Naive thymus-derived CD4-positive, alpha-beta T cell (primary cell): ENCODE measurements around the gene SMG7. TPM values are rescaled to one million over a fixed set of nuclear protein-coding genes. Genes with fewer than 3 reads are reported as not detected.

ENCODE experiments used
- ATAC-seq: fragments of 150-1000 bp; cut with Tn5 transposase; 2 replicates; pipeline ENCODE4 v1.10.0; 2021; ENCODE audit warnings: mild to moderate bottlenecking, moderate library complexity
- CTCF ChIA-PET: fragments of 350-600 bp; sonication (Branson Sonifier 250); formaldehyde crosslinking; loops from one replicate; lab custom pipeline; 2021; ENCODE audit warnings: antibody characterized with exemption; lab: Charles Lee
- POLR2A ChIA-PET: fragments of 350-600 bp; sonication (Branson Sonifier 250); formaldehyde crosslinking; loops from one replicate; lab custom pipeline; 2021; ENCODE audit warnings: antibody characterized with exemption, inconsistent platforms; lab: Charles Lee
- DNase-seq, 9 donors: peaks; one replicate each; pipeline versions ENCODE4 v3.0.0 to v3.0.0-alpha.2; 2020 to 2022; ENCODE audit warnings: mixed read lengths in 1 of 9
- H3K27ac ChIP-seq: one replicate; pipeline ENCODE4 v1.7.0; 2013; ENCODE audit warnings: mild to moderate bottlenecking, low read depth, low read length, moderate library complexity
- H3K27me3 ChIP-seq, 2 donors: one replicate each; pipeline ENCODE4 v1.7.0; 2013; ENCODE audit warnings: low read length in 2 of 2, mild to moderate bottlenecking in 2 of 2, moderate library complexity in 2 of 2; ENCODE audit not compliant: control insufficient read depth in 2 of 2, insufficient read depth in 2 of 2
- H3K36me3 ChIP-seq, 3 experiments: 1 replicate in 2 of 3; 2 replicates in 1 of 3; pipeline ENCODE4 v1.7.0; 2013; ENCODE audit warnings: low read length in 3 of 3, mild to moderate bottlenecking in 3 of 3, moderate library complexity in 1 of 3; ENCODE audit not compliant: insufficient read depth in 3 of 3, control insufficient read depth in 2 of 3
- H3K4me1 ChIP-seq, 2 donors: one replicate each; pipeline ENCODE4 v1.7.0; 2013; ENCODE audit warnings: low read length in 2 of 2, mild to moderate bottlenecking in 2 of 2, moderate library complexity in 1 of 2; ENCODE audit not compliant: control insufficient read depth in 2 of 2, insufficient read depth in 2 of 2
- H3K4me3 ChIP-seq: 2 replicates; pipeline ENCODE4 v1.7.0; 2013; ENCODE audit warnings: mild to moderate bottlenecking, low read length
- H3K9me3 ChIP-seq, 3 experiments: 1 replicate in 2 of 3; 2 replicates in 1 of 3; pipeline ENCODE4 v1.7.0; 2013; ENCODE audit warnings: low read length in 3 of 3; ENCODE audit not compliant: control insufficient read depth in 2 of 3
- H3K27ac Mint-ChIP-seq, 9 donors: one replicate each; pipeline ENCODE4 v1.8.0; 2020 to 2022; ENCODE audit warnings: mixed read lengths in 9 of 9, mild to moderate bottlenecking in 8 of 9, moderate library complexity in 5 of 9, inconsistent platforms in 2 of 9
- H3K27me3 Mint-ChIP-seq, 5 donors: one replicate each; pipeline ENCODE4 v1.8.0; 2021 to 2022; ENCODE audit warnings: mixed read lengths in 5 of 5, mild to moderate bottlenecking in 1 of 5
- H3K36me3 Mint-ChIP-seq, 5 donors: one replicate each; pipeline ENCODE4 v1.8.0; 2020 to 2022; ENCODE audit warnings: mixed read lengths in 5 of 5, mild to moderate bottlenecking in 3 of 5, inconsistent platforms in 1 of 5
- H3K4me1 Mint-ChIP-seq, 7 donors: one replicate each; pipeline ENCODE4 v1.8.0; 2020 to 2022; ENCODE audit warnings: mixed read lengths in 7 of 7, mild to moderate bottlenecking in 3 of 7, inconsistent platforms in 1 of 7
- H3K4me3 Mint-ChIP-seq, 10 donors: one replicate each; pipeline ENCODE4 v1.8.0; 2020 to 2022; ENCODE audit warnings: mild to moderate bottlenecking in 10 of 10, mixed read lengths in 10 of 10, moderate library complexity in 6 of 10, inconsistent platforms in 2 of 10
- H3K9me3 Mint-ChIP-seq, 11 donors: one replicate each; pipeline ENCODE4 v1.8.0; 2020 to 2022; ENCODE audit warnings: mixed read lengths in 11 of 11, mild to moderate bottlenecking in 4 of 11, inconsistent platforms in 1 of 11, moderate library complexity in 1 of 11
- intact Hi-C, 2 donors: fragments of 100-400 bp; cut with micrococcal nuclease; formaldehyde crosslinking; loops; one replicate each; pipeline ENCODE4 v1.15.1; 2023
- polyA plus RNA-seq, 2 donors: library from polyadenylated mRNA; unstranded; fragments of 300-500 nt; fragmentation: Illumina TruSeq; gene quantifications; one replicate each; pipeline ENCODE4 v1.2.3, GENCODE V29; 2021
- total RNA-seq, 6 experiments: library from RNA in 5 of 6; stranded (reverse) in 5 of 6; gene quantifications; 1 replicate in 5 of 6; 2 replicates in 1 of 6; pipeline ENCODE4 v1.2.3 and lab custom pipeline; 2021 to 2026

The SMG7 gene
- total and polyA plus RNA-seq, 7 experiments from 2014 or later, result 24.7 to 87.7 (median 53.1) TPM

GRCh38 chr1:183495420-183495819 is 23.1 kb downstream of the SMG7 start:
- CTCF ChIA-PET, result no interaction called here
- Histone ChIP-seq H3K27ac (no peak overlapping the region), H3K9me3 (no peaks in the 10 kb centered on the region), H3K27me3 (no peaks in the 10 kb centered on the region), H3K36me3 (no peaks in the 10 kb centered on the region), H3K4me3 (no peak overlapping the region), H3K4me1 (peaks cover 23 to 33% of the 10 kb centered on the region in 2 donors)
- peak overlapping the region in 5 of 9 donors; percentile 14 to 82 (median 69) for H3K27ac Mint-ChIP-seq
- H3K36me3 Mint-ChIP-seq, result peaks cover 0 to 20% (median 3%) of the 10 kb centered on the region in 5 donors
- ATAC-seq (no peak), DNase-seq (no peak)
- peak overlapping the region in 1 of 10 donors; percentile 64 for H3K4me3 Mint-ChIP-seq
- intact Hi-C loops, result no loop called here
- H3K9me3 Mint-ChIP-seq, result no peaks in the 10 kb centered on the region
- H3K4me1 Mint-ChIP-seq, result peaks cover 41 to 94% (median 69%) of the 10 kb centered on the region in 7 donors
- H3K27me3 Mint-ChIP-seq, result no peaks in the 10 kb centered on the region
- POLR2A ChIA-PET, result interaction anchor here (1.7 kb wide), 1 partner anchor 17 kb away, joined by 4 read pairs; no protein-coding TSS in a partner anchor

DNA sequence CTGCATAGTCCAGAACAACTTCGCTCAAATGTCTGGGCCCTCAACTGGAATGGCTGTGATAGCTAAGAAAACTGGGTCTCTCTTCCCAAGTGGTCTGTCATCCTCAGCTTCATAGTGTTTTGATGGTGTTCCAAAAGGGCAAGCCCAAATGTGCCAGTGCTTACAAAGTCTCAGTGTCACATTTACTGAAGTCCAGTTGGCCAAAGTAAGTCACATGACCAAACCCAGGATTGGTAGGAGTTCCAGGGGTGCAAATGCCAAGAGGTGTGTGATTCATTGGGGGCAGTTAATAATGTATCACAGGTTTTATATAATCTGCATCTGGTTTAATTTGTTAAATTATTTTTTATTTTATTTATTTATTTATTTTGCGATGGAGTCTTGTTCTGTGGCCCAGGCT is 24.9 kb downstream of the SMG7 start:
- DNase-seq (no peak), ATAC-seq (no peak)
- H3K4me3 ChIP-seq, result no peak overlapping the region
- H3K4me1 ChIP-seq, result peaks cover 23 to 33% of the 10 kb centered on the region in 2 donors
- peaks cover 41 to 96% (median 73%) of the 10 kb centered on the region in 7 donors for H3K4me1 Mint-ChIP-seq
- intact Hi-C loops, result no loop called here
- peak overlapping the region in 8 of 9 donors; percentile 10 to 82 (median 60) for H3K27ac Mint-ChIP-seq
- CTCF ChIA-PET, result no interaction called here
- no peaks in the 10 kb centered on the region for H3K9me3 Mint-ChIP-seq
- no peaks in the 10 kb centered on the region for H3K36me3 ChIP-seq
- no peaks in the 10 kb centered on the region for H3K9me3 ChIP-seq
- H3K27me3 ChIP-seq, result no peaks in the 10 kb centered on the region
- no peaks in the 10 kb centered on the region for H3K27me3 Mint-ChIP-seq
- POLR2A ChIA-PET, result no interaction called here
- peak overlapping the region in 5 of 10 donors; percentile 6 to 64 (median 48) for H3K4me3 Mint-ChIP-seq
- no peak overlapping the region for H3K27ac ChIP-seq
- H3K36me3 Mint-ChIP-seq, result peaks cover 0 to 21% (median 3%) of the 10 kb centered on the region in 5 donors

- H3K4me1 ChIP-seq, result peaks cover 23 to 38% of the 10 kb centered on the region in 2 donors
- DNase-seq (peak in 6 of 9 donors; percentile 22 to 57 (median 40)), ATAC-seq (peak; percentile 58)
- intact Hi-C loops, result loop anchor here (1.0 to 2.0 kb wide), 5 partner anchors 11 to 28 kb away; no protein-coding TSS in a partner anchor
- Mint-ChIP-seq H3K4me3 (peak overlapping the region; percentile 34 to 76 (median 64)), H3K27me3 (no peaks in the 10 kb centered on the region), H3K27ac (peak overlapping the region; percentile 48 to 89 (median 71)), H3K9me3 (no peaks in the 10 kb centered on the region), H3K36me3 (peaks cover 0 to 19% (median 3%) of the 10 kb centered on the region in 5 donors), H3K4me1 (peaks cover 40 to 96% (median 79%) of the 10 kb centered on the region in 7 donors)
- ChIA-PET CTCF (no interaction called here), POLR2A (interaction anchor here (0.6 to 0.8 kb wide), 2 partner anchors 22 to 26 kb away, joined by 3 read pairs; partner anchors contain the start of gene SMG7)
- H3K4me3 ChIP-seq, result no peak overlapping the region
- H3K27me3 ChIP-seq, result no peaks in the 10 kb centered on the region
- no peak overlapping the region for H3K27ac ChIP-seq
- no peaks in the 10 kb centered on the region for H3K36me3 ChIP-seq
- H3K9me3 ChIP-seq, result no peaks in the 10 kb centered on the region
Measured at GRCh38 chr1:183498342-183498991, 26.2 kb downstream of the SMG7 start.

GRCh38 chr1:183505454-183506089 is 33.3 kb downstream of the SMG7 start:
- no peak overlapping the region for H3K27ac Mint-ChIP-seq
- no peaks in the 10 kb centered on the region for H3K36me3 ChIP-seq
- H3K27me3 Mint-ChIP-seq, result no peaks in the 10 kb centered on the region
- intact Hi-C loops, result loop anchor here in 1 of 2 donors (5.0 kb wide), 1 partner anchor 37 kb away; no protein-coding TSS in a partner anchor
- ATAC-seq, result no peak
- H3K4me3 ChIP-seq, result no peak overlapping the region
- H3K9me3 ChIP-seq, result no peaks in the 10 kb centered on the region
- H3K27ac ChIP-seq, result no peak overlapping the region
- no peak for DNase-seq
- H3K36me3 Mint-ChIP-seq, result peaks cover 0 to 2% (median 0%) of the 10 kb centered on the region in 5 donors
- CTCF ChIA-PET, result interaction anchor here (0.6 kb wide), 1 partner anchor 9 kb away, joined by 5 read pairs; no protein-coding TSS in a partner anchor
- POLR2A ChIA-PET, result no interaction called here
- no peaks in the 10 kb centered on the region for H3K27me3 ChIP-seq
- peaks cover 2 to 51% (median 28%) of the 10 kb centered on the region in 7 donors for H3K4me1 Mint-ChIP-seq
- no peak overlapping the region for H3K4me3 Mint-ChIP-seq
- H3K9me3 Mint-ChIP-seq, result no peaks in the 10 kb centered on the region
- H3K4me1 ChIP-seq, result peaks cover 0 to 20% of the 10 kb centered on the region in 2 donors

DNA sequence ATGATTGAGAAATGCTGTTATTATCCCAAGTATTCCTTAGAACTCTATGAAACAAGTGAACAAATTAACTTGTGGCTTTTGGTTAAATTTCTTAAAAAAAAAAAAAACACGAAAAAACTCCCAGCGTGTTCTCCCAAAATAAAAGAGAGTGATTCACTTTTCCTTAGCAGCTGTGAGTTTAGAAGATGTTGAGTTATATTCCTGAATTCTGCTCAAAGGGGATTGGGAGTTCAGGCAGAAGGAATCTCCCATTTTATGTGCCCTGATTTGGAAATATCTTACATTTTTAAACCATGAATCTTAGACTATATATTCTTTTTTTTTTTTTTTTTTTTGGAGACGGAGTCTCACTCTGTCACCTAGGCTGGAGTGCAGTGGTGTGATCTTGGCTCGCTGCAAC is 34.3 kb downstream of the SMG7 start:
- Mint-ChIP-seq H3K36me3 (peaks cover 0 to 4% (median 0%) of the 10 kb centered on the region in 5 donors), H3K27ac (no peak overlapping the region), H3K27me3 (no peaks in the 10 kb centered on the region), H3K4me1 (peaks cover 7 to 47% (median 25%) of the 10 kb centered on the region in 7 donors), H3K9me3 (no peaks in the 10 kb centered on the region), H3K4me3 (no peak overlapping the region)
- ATAC-seq (no peak), DNase-seq (no peak)
- ChIA-PET CTCF (no interaction called here), POLR2A (no interaction called here)
- Histone ChIP-seq H3K4me3 (no peak overlapping the region), H3K4me1 (peaks cover 0 to 20% of the 10 kb centered on the region in 2 donors), H3K9me3 (no peaks in the 10 kb centered on the region), H3K27me3 (no peaks in the 10 kb centered on the region), H3K27ac (no peak overlapping the region), H3K36me3 (no peaks in the 10 kb centered on the region)
- intact Hi-C loops, result loop anchor here in 1 of 2 donors (5.0 kb wide), 1 partner anchor 36 kb away; no protein-coding TSS in a partner anchor

DNA sequence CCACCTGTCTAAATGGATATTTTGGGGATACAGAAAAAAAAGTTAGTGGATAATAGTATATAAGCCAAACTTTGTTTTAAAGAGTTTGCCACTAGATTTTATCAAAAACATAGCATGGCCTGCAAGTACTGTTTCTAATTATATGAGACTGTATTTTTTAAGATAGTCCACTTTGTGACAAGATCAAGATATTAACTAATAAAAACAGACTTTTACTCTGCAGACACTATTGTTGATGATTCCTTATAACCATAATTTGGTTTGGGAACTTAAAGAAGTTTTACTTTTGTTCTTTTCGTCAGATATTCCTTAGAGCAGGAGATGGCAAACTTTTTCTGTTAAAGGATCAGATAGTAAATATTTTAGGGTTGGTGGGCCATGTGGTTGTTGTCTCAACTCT is 36.4 kb downstream of the SMG7 start:
- H3K27me3 ChIP-seq, result no peaks in the 10 kb centered on the region
- peaks cover 0 to 12% of the 10 kb centered on the region in 2 donors for H3K4me1 ChIP-seq
- no peaks in the 10 kb centered on the region for H3K9me3 ChIP-seq
- ChIA-PET POLR2A (no interaction called here), CTCF (interaction anchor here (1.2 kb wide), 1 partner anchor 39 kb away, joined by 3 read pairs; no protein-coding TSS in a partner anchor)
- Mint-ChIP-seq H3K4me3 (peak overlapping the region in 1 of 10 donors; percentile 3), H3K27me3 (no peaks in the 10 kb centered on the region), H3K9me3 (no peaks in the 10 kb centered on the region), H3K4me1 (peaks cover 12 to 37% (median 22%) of the 10 kb centered on the region in 7 donors), H3K27ac (peak overlapping the region in 1 of 9 donors; percentile 10), H3K36me3 (peaks cover 0 to 8% (median 0%) of the 10 kb centered on the region in 5 donors)
- ATAC-seq (no peak), DNase-seq (no peak)
- no peak overlapping the region for H3K27ac ChIP-seq
- intact Hi-C loops, result loop anchor here in 1 of 2 donors (5.0 kb wide), 1 partner anchor 34 kb away; no protein-coding TSS in a partner anchor
- no peaks in the 10 kb centered on the region for H3K36me3 ChIP-seq
- H3K4me3 ChIP-seq, result no peak overlapping the region
